ENCODE results near the gene GAPT.

GAPT gene

DNA sequence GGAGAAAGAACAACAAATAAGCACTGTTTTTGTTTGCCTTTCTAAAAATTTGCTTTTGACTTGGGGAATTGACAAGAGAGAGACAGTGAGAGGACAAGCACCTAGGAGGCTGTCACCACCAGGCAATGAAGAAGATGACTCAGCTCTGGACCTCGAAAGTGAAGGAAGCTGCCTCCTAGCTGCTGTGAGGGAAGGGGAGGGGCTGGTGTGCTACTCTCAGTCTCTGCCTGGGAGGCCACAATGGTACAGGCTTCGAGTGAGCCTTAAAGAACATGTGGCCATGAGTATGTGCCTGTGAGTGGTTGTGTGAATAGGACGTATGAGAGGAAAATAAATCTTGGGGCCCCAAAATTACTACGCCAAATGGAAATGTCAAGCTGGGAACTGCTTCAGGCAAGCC is 24.3 kb upstream of the GAPT start (continued):
- TF ChIP-seq ZBTB10 (tag by site-specific recombination; IDR thresholded peaks at IDR 0.05) (no peak), ZNF248 (tag by site-specific recombination; IDR thresholded peaks at IDR 0.05) (no peak), ZNF585B (tag by site-specific recombination; IDR thresholded peaks at IDR 0.05) (peak; percentile 99), ZNF529 (tag by site-specific recombination; IDR thresholded peaks at IDR 0.05; ENCODE audit: insufficient replicate concordance) (no peak), ZNF510 (tag by site-specific recombination; IDR thresholded peaks at IDR 0.05; ENCODE audit: insufficient replicate concordance) (no peak), ZBTB1 (tag by site-specific recombination; IDR thresholded peaks at IDR 0.05) (no peak), ZBTB49 (tag by site-specific recombination; IDR thresholded peaks at IDR 0.05; ENCODE audit: low read depth) (no peak), ZNF133 (tag by site-specific recombination; IDR thresholded peaks at IDR 0.05) (no peak), ZNF274 (IDR thresholded peaks at IDR 0.05; ENCODE audit: low read length) (no peak), ZNF274 (tag by site-specific recombination; IDR thresholded peaks at IDR 0.05; ENCODE audit: borderline replicate concordance) (no peak)
- TF ChIP-seq, protein P1, sequence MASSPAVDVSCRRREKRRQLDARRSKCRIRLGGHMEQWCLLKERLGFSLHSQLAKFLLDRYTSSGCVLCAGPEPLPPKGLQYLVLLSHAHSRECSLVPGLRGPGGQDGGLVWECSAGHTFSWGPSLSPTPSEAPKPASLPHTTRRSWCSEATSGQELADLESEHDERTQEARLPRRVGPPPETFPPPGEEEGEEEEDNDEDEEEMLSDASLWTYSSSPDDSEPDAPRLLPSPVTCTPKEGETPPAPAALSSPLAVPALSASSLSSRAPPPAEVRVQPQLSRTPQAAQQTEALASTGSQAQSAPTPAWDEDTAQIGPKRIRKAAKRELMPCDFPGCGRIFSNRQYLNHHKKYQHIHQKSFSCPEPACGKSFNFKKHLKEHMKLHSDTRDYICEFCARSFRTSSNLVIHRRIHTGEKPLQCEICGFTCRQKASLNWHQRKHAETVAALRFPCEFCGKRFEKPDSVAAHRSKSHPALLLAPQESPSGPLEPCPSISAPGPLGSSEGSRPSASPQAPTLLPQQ (tag by site-specific recombination; IDR thresholded peaks at IDR 0.05): peak; percentile 41; the same call in 1 of the 2 replicates

- TF ChIP-seq TCF7L2 (IDR thresholded peaks at IDR 0.05; ENCODE audit: borderline replicate concordance, low read depth, low read length): no peak
- no peak for TF ChIP-seq ZIC2 (tag by site-specific recombination; IDR thresholded peaks at IDR 0.05)
- TF ChIP-seq ZNF146 (tag by site-specific recombination; IDR thresholded peaks at IDR 0.05): no peak
- no peak for TF ChIP-seq ZNF548 (tag by site-specific recombination; IDR thresholded peaks at IDR 0.05)
- no peak for TF ChIP-seq ZNF16 (tag by site-specific recombination; IDR thresholded peaks at IDR 0.05; ENCODE audit: low read depth)
- POLR2A ChIA-PET: no interaction called here
- CTCF ChIA-PET: no interaction called here
- Histone ChIP-seq H3K4me1 (ENCODE audit: control insufficient read depth, insufficient read depth, low read length) (no peaks in the 10 kb centered on the region), H3K36me3 (ENCODE audit: control insufficient read depth in 2 of 2, insufficient read depth in 1 of 2, low read length in 2 of 2) (no peaks in the 10 kb centered on the region), H3K27ac (ENCODE audit: extremely low read depth, low read depth, low read length) (no peak overlapping the region), H3K4me3 (ENCODE audit: low read depth, low read length) (no peak overlapping the region), H3K9me3 (ENCODE audit: control insufficient read depth, insufficient read depth, low read depth, low read length) (no peaks in the 10 kb centered on the region)
Measured at GRCh38 chr5:58469896-58470295, 21.3 kb upstream of the GAPT start.

DNA sequence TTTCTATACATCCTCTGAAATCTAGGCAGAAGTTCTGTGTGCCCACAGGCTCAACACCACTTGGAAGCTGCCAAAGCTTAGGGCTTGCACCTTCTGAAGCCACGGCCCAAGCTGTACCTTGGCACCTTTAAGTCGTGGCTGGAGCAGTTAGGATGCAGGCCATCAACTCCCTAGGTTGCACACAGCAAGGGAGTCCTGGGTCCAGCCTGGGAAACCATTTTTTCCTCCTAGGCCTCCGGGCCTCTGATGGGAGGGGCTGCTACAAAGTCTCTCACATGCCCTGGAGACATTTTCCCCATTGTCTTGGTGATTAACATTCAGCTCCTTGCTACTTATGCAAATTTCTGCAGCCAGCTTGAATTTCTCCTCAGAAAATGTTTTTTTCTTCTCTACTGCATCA is 15.8 kb upstream of the GAPT start:
- Histone ChIP-seq H3K4me3 (ENCODE audit: low read depth, low read length) (no peak overlapping the region), H3K9me3 (ENCODE audit: control insufficient read depth, insufficient read depth, low read depth, low read length) (no peaks in the 10 kb centered on the region), H3K27ac (ENCODE audit: extremely low read depth, low read depth, low read length) (no peak overlapping the region), H3K4me1 (ENCODE audit: control insufficient read depth, insufficient read depth, low read length) (no peaks in the 10 kb centered on the region), H3K36me3 (ENCODE audit: control insufficient read depth in 2 of 2, insufficient read depth in 1 of 2, low read length in 2 of 2) (no peaks in the 10 kb centered on the region)
- ChIA-PET CTCF (no interaction called here), POLR2A (no interaction called here)
- TF ChIP-seq ZNF580 (tag by site-specific recombination; IDR thresholded peaks at IDR 0.05) (no peak), ZNF354C (tag by site-specific recombination; IDR thresholded peaks at IDR 0.05; ENCODE audit: borderline replicate concordance, low read depth) (no peak), ZNF174 (tag by site-specific recombination; IDR thresholded peaks at IDR 0.05) (no peak), ZNF776 (tag by site-specific recombination; IDR thresholded peaks at IDR 0.05; ENCODE audit: borderline replicate concordance) (no peak), ZNF132 (tag by site-specific recombination; IDR thresholded peaks at IDR 0.05; ENCODE audit: borderline replicate concordance) (no peak), ZSCAN30 (tag by site-specific recombination; IDR thresholded peaks at IDR 0.05) (no peak), TRIM28 (IDR thresholded peaks at IDR 0.05; ENCODE audit: borderline replicate concordance, low read length) (peak; percentile 54; the same call in 1 of the 2 replicates), ZNF654 (tag by site-specific recombination; IDR thresholded peaks at IDR 0.05; ENCODE audit: low read depth) (no peak), KLF7 (tag by site-specific recombination; IDR thresholded peaks at IDR 0.05; ENCODE audit: borderline replicate concordance) (no peak)
- TF ChIP-seq, protein P2, sequence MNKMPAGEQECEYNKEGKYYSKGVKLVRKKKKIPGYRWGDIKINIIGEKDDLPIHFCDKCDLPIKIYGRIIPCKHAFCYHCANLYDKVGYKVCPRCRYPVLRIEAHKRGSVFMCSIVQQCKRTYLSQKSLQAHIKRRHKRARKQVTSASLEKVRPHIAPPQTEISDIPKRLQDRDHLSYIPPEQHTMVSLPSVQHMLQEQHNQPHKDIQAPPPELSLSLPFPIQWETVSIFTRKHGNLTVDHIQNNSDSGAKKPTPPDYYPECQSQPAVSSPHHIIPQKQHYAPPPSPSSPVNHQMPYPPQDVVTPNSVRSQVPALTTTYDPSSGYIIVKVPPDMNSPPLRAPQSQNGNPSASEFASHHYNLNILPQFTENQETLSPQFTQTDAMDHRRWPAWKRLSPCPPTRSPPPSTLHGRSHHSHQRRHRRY (tag by site-specific recombination; IDR thresholded peaks at IDR 0.05): no peak

All from HEK293 (cell line).